Kidney capillary endothelial cell (primary cell): Measurements from ENCODE around the gene AGL.
"Not testable (repeated sequence)": the region's sequence is repeated elsewhere in the genome, so short reads cannot be mapped to it uniquely, and the experiment has no call there.

Experiments used
- DNase-seq: peaks from one replicate; pipeline ENCODE4 v3.0.0-alpha.2; 2018; ENCODE audit warnings: low spot score

The AGL gene

GRCh38 chr1:99851850-99852454 is 1.8 kb downstream of the AGL start:
- no peak for DNase-seq

DNA sequence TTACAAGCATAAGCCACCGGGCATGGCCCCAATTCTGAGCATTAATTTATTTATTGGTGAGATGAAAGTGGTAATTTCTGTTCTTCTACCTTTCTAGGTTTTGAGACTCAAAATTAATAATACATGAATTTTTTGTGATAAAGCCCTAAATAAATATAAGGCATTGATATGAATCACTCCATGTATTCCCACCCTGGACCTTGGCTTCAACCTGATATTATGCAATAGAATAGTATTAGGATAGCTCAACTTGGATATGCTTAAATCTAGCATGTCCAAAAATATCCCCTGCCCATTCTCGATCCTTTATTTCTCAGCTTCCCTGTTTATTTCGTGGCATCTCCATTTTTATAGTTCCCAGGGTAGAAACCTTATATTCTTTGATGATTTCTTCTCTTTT is 2.5 kb downstream of the AGL start:
- DNase-seq, result no peak

DNA sequence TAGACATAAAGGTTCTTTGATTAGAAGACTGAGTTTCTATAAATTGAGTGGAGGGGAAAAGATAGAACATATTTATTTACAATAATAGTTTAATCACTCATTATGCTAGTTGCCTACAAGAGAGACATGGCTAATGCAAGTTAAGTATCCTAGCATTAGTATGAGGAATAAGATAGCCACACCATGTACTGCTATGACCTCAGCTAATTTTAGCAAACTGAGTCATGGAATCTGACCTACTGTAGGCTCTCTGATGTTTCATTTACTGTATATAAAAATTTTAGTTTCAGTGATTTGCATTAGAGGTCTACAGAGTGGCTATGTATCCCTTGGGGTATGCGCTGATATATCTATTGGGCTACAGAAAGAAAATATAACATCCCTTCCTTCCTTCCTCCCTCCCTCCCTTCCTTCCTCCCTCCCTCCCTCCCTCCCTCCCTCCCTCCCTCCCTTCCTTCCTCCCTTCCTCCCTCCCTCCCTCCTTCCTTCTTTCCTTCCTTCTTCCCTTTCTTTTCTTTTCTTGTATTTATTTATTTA is 5.8 kb downstream of the AGL start:
- DNase-seq, result no peak

GRCh38 chr1:99857041-99857440 is 6.9 kb downstream of the AGL start:
- DNase-seq, result not testable (repeated sequence)

DNA sequence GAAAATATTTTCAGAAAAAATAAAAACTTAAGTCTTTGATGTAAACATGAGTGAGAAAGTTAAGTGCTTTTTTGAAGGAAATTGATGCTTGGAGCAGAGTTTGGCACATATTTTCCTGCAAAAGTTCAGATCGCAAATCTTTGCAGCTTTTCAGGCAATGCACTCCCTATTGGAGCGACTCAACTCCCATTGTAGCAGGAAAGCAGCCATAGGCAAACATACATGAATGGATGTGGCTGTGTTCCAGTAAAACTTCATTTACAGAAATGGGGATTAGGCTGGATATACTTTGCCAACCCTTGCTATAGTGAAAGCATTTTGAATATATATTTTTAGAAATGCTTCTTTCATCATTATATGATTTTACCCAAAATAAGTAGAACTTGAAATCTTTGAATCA is 8.1 kb downstream of the AGL start:
- DNase-seq, result no peak

GRCh38 chr1:99858881-99859280 is 8.7 kb downstream of the AGL start:
- no peak for DNase-seq

DNA sequence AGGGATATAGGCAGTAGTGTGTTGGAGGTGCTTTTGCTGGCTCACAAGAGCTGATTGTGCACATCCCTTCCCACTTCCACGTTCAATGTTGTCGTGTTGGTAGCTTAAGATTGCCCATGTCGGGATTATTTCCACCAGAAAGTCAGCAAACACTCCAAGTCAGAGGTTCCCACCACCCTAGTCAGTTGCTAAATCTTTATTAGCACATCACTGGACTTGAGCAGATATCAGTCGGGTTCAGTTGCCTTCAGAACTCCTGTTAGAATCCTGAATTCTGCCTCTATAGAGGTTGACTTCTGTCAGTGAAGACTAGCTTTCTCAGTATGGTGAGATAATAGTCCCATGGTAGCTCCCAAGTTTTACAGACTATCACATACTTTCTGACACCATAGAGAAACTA is 10.5 kb downstream of the AGL start:
- DNase-seq, result no peak

DNA sequence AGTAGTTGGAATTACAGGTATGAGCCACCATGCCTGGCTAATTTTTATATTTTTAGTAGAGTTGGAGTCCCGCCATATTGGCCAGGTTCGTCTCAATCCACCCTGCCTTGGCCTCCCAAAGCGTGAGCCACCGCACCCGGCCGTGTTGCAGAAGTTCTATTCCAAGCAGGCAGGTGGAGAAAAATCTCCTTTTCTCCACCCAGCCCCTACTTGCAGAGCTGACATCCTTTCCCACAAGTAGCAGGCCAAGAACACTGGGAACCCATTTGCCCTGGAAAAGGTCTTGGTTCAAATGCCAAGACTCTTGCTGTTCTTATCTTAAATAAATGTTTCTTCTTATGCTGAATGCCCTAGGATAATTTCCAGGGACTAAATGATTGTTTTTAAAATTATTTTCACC is 17.5 kb downstream of the AGL start:
- no peak for DNase-seq

- DNase-seq, result no peak
Measured at GRCh38 chr1:99869304-99869703, 19.1 kb downstream of the AGL start.

DNA sequence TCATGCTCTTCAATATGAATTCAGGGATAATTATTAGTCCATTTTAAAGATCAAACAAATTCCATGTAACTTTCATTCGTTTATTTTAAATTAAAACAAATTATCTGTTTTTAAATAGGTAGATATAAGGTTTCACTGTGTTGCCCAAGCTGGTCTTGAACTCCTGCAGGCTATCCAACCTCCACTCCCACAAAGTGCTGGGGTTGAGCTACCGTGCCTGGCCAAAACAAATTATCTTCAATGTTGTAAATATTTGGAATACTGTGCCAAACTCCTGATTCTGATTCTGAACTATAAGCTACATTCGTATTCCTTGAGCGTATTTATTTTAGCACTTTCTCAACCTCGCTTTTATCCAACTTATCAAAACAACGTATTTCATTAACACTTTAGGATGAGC is 19.6 kb downstream of the AGL start:
- no peak for DNase-seq

DNA sequence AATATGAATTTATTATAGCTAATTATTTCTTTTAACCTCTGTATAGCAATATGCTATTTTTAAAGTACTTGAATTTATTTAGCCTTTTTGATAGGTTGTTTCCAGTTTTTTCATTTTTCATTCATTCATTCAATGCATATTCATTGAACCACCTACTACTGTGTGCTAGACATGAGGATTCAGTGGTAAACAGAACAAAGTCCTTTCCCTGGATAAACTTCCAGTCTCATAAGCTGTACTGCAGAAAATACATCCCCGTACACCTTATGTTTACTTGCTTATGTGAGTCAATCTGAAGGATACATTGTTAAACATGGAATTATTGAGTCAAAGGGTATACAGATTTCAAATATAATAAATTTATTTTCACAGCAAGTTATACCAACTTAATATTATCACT is 21.9 kb downstream of the AGL start:
- no peak for DNase-seq

- no peak for DNase-seq
Measured at GRCh38 chr1:99877568-99877967, 27.4 kb downstream of the AGL start.

DNA sequence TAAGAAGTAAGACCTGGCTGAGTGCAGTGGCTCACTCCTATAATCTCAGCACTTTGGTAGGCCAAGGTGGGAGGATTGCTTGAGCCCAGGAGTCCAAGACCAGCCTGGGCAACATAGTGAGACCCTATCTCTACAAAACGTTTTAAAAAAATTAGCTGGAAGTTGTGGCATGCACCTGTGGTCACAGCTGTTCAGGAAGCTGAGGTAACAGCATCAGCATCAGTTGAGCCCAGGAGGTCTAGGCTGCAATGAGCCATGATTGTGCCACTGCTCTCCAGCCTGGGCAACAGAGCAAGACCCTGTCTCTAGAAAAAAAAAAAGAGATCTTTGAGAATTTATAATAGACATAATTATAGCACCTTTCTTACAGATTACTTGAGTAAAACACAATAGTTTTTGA is 36.0 kb downstream of the AGL start:
- DNase-seq, result no peak

GRCh38 chr1:99886841-99887240 is 36.7 kb downstream of the AGL start:
- no peak for DNase-seq

DNA sequence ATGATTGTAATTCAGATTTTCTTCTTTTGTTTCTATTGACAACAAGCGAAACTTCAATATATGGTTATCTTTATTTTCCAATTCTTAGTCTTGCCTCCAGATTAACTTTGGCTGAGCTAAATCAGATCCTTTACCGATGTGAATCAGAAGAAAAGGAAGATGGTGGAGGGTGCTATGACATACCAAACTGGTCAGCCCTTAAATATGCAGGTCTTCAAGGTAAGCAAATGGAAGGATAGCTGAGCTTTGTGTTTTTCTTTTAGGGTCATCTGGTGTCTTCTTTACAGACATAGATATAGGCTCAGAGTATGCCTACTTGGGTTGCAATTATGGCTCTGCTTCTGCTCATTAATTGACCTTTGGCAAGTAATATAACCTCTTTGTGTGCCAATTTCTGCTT is 37.7 kb downstream of the AGL start:
- DNase-seq, result no peak

- no peak for DNase-seq
Measured at GRCh38 chr1:99891997-99892396, 41.8 kb downstream of the AGL start.

GRCh38 chr1:99903278-99903677 is 53.1 kb downstream of the AGL start:
- not testable (repeated sequence) for DNase-seq

DNA sequence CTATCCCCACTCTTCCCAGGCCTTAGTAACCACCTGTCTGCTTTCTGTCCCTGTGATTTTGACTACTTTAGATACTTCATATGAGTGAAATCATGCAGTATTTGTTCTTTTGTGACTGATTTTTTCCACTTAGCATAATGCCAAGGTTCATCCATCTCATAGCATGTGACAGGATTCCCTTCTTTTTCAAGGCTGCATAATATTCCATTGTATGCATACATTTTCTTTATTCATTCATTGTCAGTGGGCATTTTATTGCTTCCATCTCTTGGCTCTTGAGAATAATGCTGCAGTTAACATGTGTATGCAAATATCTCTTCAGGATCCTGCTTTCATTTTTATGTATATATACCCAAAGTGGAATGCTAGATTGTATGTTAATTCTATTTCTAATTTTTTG is 56.4 kb downstream of the AGL start:
- DNase-seq, result no peak

- DNase-seq, result no peak
Measured at GRCh38 chr1:99917214-99917613, 67.1 kb downstream of the AGL start.

GRCh38 chr1:99919220-99919619 is 69.1 kb downstream of the AGL start:
- no peak for DNase-seq

GRCh38 chr1:99934801-99935200 is 84.6 kb downstream of the AGL start:
- DNase-seq, result no peak

- no peak for DNase-seq
Measured at GRCh38 chr1:99935534-99935933, 85.4 kb downstream of the AGL start.

GRCh38 chr1:99936071-99936470 is 85.9 kb downstream of the AGL start:
- no peak for DNase-seq

DNA sequence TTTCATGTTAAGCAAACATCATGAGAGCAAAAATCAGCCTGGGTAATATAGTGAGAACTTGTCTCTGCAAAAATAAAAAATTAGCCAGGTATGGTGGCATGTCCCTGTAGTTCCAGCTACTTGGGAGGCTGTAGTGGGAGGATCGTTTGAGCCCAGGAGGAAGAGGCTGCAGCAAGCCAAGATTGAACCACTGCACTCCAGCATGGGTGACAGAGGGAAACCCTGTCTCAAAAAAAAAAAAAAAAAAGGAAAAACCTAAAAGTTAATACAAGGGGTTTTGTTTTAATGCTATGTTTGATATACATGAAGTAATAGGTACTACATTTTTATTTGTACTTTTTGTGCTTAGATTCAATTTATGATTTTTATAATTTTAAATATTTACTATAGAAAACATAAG is 92.6 kb downstream of the AGL start:
- DNase-seq, result no peak
